ENCODE measurements around the gene EEFSEC. TPM values are rescaled to one million over a fixed set of nuclear protein-coding genes. Genes with fewer than 3 reads are reported as not detected.

Gene EEFSEC
- total RNA-seq, 3 donors from 2014 or later = 20.2 to 23.9 (median 21.9) TPM

DNA sequence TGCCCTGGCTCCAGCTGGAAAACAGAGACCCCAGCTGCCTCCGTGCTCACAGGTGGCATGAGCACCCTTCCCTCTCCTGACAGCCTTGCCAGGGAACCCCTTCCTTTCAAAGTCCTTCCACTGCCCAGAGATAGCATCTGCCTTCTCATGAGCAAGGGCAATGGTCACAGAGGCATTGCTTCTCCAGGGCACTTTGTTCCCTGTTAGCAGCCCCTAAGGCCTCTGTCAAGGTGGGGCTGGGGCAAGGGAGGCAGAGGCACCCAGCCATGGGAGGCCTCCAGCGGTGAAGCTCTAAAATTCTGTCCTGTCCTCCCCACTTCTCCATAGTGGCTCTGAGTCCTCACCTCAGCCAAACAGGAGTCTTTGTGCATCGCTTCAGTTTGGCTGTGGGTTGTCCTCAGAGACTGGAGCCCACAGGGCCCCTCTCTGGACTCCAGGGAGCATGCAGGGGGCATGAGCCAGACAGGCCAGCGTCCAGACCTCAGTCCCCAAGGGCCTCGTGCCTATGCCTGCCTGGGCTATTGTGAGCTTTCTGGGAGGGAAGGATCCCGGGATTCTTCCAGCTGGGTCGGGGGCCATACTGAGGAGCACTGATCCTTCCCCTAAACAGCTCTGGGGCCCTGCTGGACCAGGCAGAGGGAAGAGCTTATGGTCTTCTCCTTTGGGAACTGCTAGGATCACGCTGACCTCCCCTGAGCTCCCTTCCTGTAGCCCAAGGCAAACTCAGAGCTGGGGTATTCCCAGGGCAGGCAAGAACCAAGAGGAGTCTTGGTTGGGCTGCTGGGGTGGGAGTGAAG lies 206.8 kb downstream of the EEFSEC start:
- Mint-ChIP-seq H3K4me1 (ENCODE audit: low read depth) (no peaks in the 10 kb centered on the region), H3K9me3 (no peaks in the 10 kb centered on the region), H3K4me3 (no peak overlapping the region), H3K27me3 (ENCODE audit: low read depth) (no peaks in the 10 kb centered on the region), H3K36me3 (ENCODE audit: insufficient read depth) (peaks cover 15% of the 10 kb centered on the region)
- DNase-seq (no peak), ATAC-seq (no peak)

DNA sequence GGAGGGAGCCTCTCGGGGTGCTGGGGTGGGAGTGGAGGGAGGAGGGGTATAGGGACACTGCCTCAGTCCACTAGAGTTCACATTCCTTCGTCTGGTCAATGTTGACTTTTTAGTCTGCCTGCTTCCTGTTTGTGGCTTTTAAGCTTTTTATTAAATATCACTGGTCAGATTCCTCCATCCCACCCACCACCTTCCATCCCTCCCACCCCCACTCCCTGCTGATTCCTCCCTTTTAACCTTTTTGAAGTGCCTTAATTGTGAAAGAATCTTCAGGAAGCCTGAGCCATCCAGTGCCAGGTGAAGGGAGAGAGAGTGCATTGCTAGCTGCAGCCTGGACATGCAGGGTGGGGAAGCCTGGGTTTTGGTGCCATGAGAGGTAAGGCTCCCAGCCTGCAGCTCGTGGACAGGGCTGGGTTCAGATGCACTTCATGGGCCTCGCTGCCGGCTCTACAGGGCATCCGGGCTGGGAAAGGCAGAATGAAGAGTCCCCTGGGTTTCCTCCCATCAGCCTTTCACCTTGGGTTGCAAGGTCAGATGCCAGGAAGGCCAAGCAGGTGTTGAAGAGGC lies 207.5 kb downstream of the EEFSEC start:
- DNase-seq = no peak
- H3K27me3 Mint-ChIP-seq (ENCODE audit: low read depth) = no peaks in the 10 kb centered on the region
- H3K4me1 Mint-ChIP-seq (ENCODE audit: low read depth) = no peaks in the 10 kb centered on the region
- no peak overlapping the region for H3K4me3 Mint-ChIP-seq
- H3K36me3 Mint-ChIP-seq (ENCODE audit: insufficient read depth) = peaks cover 15% of the 10 kb centered on the region
- no peaks in the 10 kb centered on the region for H3K9me3 Mint-ChIP-seq
- no peak for ATAC-seq

DNA sequence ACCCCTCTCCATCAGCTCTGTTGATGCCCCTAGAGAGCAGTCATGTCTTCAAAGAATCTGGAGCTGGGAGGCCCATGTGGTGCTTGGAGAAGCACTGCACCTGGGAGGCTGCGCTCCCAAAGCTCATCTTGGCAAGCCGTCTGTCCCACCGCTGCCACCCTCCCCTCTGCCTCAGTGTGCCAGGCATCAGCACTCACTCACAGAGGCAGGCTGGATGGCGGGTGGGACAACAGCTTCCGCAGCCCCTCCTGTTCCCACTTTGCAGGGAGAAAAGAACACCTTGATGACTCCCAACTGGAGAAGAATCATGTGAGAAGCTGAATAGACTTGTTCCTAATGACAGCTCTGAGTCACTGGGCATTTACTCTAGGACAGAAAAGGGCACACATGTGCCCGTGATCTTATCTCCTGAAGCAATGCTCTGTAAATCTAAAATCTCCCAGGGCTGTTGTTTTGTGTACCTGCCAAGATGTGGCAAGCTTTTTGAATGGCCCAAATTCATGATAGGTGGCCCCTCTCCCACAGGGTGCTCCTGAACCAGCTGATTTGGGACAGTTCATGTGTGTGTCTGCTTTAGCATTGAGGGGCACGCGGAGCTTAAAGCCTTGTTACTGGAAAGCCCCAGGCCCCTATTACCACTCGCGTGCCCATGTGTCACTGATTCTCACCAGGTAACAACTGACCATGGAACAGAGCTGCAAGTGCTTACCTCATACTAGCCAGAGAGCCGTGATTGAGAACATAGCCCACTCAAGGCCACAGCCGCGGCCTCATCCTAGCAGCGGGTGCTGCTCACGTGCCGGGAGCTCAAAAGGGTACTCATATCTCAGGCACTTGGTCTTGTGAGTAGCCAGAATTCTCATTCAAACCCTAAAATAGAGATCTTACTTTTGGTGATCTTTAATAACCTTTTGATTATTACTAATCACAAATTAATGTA lies 209.0 kb downstream of the EEFSEC start:
- ATAC-seq = no peak
- Mint-ChIP-seq H3K4me1 (ENCODE audit: low read depth) (no peaks in the 10 kb centered on the region), H3K36me3 (ENCODE audit: insufficient read depth) (peaks cover 16% of the 10 kb centered on the region), H3K4me3 (no peak overlapping the region), H3K27me3 (ENCODE audit: low read depth) (no peaks in the 10 kb centered on the region), H3K9me3 (no peaks in the 10 kb centered on the region)
- DNase-seq = no peak

DNA sequence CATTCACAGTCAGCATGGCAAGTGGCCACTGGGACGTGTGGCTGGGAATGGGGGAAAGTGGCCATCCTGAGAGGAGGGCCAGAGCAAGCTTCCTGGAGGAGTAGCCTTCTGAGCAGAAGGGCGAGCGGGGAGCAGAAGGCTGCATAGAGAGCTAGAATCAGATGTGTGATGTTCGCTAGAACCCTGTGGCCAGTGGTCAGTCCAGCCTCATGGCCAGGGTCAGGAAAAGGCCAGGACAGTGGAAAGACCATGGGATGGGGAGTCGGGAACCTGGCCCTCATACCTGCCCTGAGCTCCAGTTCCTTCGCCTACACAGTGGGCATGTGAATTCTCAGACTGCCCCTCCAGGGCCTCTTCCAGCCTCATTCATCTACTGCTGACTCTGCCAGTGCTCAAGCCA lies 211.0 kb downstream of the EEFSEC start:
- no peak overlapping the region for H3K4me3 Mint-ChIP-seq
- H3K36me3 Mint-ChIP-seq (ENCODE audit: insufficient read depth) = peaks cover 9% of the 10 kb centered on the region
- H3K4me1 Mint-ChIP-seq (ENCODE audit: low read depth) = no peaks in the 10 kb centered on the region
- DNase-seq = no peak
- H3K9me3 Mint-ChIP-seq = no peaks in the 10 kb centered on the region
- no peaks in the 10 kb centered on the region for H3K27me3 Mint-ChIP-seq (ENCODE audit: low read depth)
- no peak for ATAC-seq

DNA sequence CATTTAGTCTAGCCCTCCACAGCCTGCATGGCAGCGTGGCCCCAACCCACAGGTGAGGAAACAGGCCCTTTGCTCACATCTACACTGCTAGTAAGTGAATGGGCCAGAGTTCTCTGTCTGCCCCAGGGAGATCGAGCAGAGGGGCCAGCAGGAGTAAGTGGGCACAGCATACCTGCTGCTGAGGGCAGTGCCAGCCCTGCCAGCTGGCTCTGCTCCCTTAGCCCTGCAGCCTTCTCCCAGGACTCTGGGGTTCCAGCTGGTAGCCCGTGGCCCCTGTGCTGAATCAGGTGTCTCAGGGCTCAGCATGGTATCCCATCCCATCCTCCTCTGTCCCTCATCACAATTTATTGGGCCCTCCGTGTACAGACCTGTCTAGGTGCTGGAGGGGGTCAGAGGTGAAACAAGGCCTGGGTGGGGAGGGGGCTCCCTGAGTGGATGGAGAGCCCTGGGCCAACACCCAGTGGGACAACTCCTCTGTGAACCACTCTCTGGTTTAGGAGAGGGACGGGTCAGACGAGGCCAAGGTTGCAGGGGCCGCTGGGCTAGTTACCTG lies 211.6 kb downstream of the EEFSEC start:
- Mint-ChIP-seq H3K4me3 (no peak overlapping the region), H3K9me3 (no peaks in the 10 kb centered on the region), H3K27me3 (ENCODE audit: low read depth) (no peaks in the 10 kb centered on the region), H3K36me3 (ENCODE audit: insufficient read depth) (peaks cover 9% of the 10 kb centered on the region), H3K4me1 (ENCODE audit: low read depth) (no peaks in the 10 kb centered on the region)
- ATAC-seq (no peak), DNase-seq (no peak)

DNA sequence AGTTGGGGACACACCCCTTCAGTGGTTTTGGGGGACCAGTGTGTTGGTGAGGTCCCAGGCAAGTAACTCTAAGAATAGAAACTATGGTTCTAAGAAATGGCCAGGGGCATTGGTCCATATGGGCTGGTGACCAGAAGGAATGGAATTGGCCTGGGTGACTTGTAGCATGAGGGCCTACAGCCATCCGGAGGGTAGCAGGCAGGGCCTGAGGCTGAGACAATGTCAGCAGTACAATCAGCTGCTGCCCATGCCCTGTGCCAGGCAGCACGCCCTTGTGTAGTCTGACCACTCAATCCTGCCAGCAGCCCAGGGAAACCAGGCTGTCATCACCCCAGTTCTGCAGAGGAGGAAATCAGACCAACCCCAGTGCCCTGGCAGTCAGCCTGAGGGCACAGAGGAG lies 212.9 kb downstream of the EEFSEC start:
- DNase-seq (no peak), ATAC-seq (no peak)
- Mint-ChIP-seq H3K36me3 (ENCODE audit: insufficient read depth) (peaks cover 11% of the 10 kb centered on the region), H3K9me3 (no peaks in the 10 kb centered on the region), H3K4me3 (no peak overlapping the region), H3K4me1 (ENCODE audit: low read depth) (no peaks in the 10 kb centered on the region), H3K27me3 (ENCODE audit: low read depth) (no peaks in the 10 kb centered on the region)

DNA sequence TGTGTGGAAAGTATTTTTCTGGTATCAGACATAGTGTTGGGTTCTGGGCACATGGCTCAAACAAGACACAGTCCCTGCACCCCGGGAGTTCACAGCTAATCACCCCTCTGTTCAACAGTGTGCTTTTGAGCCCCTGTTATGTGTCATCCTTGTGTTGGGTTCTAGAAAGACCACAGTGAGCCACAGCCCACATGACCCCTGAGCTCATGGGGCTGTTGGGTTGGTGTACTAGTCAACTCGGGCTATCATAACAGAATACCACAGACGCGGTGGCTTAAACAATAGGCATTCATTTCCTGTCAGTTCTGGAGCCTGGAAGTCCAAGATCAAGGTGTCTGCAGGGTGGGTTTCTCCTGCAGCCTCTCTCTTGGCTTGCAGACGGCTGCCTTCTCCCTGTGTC lies 213.4 kb downstream of the EEFSEC start:
- no peak for ATAC-seq

DNA sequence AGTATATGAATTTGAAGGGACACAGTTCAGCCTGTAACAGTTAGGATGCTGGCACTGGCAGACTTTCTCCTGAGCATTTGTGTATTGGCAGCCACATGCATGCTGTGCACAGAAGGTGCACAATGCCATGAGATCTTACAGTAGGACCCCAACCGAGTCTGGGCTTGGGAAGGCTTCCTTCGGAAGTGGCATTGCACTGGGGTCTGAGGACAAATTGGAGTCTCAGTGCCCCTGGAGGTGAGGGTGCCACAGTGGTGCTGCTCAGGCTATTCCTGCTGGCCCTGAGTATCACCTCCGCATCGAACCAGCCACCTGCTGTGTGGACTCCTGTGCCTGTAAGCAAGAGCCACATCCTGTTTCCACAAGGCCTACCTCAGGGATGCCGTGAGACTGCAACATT lies 213.9 kb downstream of the EEFSEC start:
- ATAC-seq (no peak), DNase-seq (no peak)
- Mint-ChIP-seq H3K4me3 (no peak overlapping the region), H3K27me3 (ENCODE audit: low read depth) (no peaks in the 10 kb centered on the region), H3K36me3 (ENCODE audit: insufficient read depth) (peaks cover 11% of the 10 kb centered on the region), H3K9me3 (no peaks in the 10 kb centered on the region), H3K4me1 (ENCODE audit: low read depth) (no peaks in the 10 kb centered on the region)

More for the DNA sequence above, 213.4 kb downstream of the EEFSEC start:
- H3K9me3 Mint-ChIP-seq = no peaks in the 10 kb centered on the region
- H3K4me1 Mint-ChIP-seq (ENCODE audit: low read depth) = no peaks in the 10 kb centered on the region
- DNase-seq = no peak
- H3K27me3 Mint-ChIP-seq (ENCODE audit: low read depth) = no peaks in the 10 kb centered on the region
- peaks cover 11% of the 10 kb centered on the region for H3K36me3 Mint-ChIP-seq (ENCODE audit: insufficient read depth)
- no peak overlapping the region for H3K4me3 Mint-ChIP-seq

DNA sequence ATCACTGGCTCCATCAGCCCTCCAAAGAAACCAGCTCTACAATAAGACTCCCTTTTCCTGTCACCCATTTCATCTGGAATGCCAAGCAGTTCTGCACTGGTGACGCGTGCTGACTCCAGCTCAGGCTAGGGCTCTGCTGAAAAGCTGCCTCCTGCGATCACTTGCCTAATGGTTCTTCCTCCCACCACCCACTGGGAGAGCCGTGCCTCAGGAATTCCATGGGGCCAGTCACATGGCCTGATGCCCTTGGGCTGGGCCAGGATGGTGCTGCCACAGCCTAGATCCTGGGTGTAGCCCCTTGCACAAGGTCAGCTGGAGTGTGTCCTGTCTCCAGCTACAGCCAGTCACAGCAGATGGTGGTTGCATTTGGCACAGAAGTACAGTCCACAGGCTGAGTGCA lies 214.5 kb downstream of the EEFSEC start:
- H3K36me3 Mint-ChIP-seq (ENCODE audit: insufficient read depth) = peaks cover 8% of the 10 kb centered on the region
- no peak for DNase-seq
- no peak overlapping the region for H3K4me3 Mint-ChIP-seq
- peaks cover under 1% of the 10 kb centered on the region for H3K4me1 Mint-ChIP-seq (ENCODE audit: low read depth)
- H3K9me3 Mint-ChIP-seq = no peaks in the 10 kb centered on the region
- H3K27me3 Mint-ChIP-seq (ENCODE audit: low read depth) = no peaks in the 10 kb centered on the region
- ATAC-seq = no peak

DNA sequence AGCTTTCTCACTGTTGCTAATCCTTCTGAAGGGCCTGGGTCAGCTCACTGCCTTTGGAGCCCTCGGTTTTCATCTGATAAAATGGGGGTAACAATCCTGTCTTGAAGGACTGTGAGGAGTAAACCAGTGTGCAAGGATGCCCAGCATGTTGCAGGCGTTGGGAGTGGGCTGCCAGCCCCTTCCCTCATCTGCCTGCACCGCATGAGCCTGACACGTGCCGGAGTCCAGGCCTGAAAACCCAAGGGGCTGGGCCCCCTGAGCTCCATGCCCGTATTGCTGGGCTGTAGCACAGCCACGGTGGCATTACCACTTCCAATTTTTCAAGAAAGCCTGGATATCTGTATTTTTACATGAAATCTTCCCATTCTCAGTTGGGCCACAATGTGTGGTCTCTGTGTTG lies 215.3 kb downstream of the EEFSEC start:
- no peak overlapping the region for H3K4me3 Mint-ChIP-seq
- no peak for ATAC-seq

DNA sequence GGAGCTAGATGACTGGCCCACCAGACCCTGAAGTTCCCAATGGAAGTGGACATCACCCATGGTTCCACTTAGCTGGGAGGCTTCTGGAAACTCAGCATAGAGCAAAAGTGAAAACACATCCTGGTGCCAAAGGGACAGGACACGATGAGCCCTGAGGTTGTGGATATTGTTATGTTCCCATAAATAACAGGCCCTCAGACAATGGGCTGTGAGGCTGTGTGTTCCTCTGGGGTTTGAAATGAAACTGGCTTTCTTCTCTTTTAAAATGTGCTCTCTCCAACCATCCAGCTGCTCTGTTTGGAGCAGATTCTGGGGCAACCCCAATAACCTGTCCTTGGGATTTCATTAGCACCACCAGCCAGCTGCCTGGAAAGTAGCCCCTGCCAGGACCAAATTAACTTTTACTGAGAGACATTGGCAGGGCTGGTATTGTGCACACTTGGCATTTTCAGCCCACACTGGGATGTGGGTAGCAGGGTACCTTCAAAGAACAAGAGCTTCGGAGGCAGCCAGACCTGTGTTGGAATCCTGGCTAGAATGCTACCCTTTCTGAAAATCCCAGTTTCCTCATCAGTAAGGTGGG lies 215.9 kb downstream of the EEFSEC start:
- ATAC-seq = no peak
- peaks cover 8% of the 10 kb centered on the region for H3K36me3 Mint-ChIP-seq (ENCODE audit: insufficient read depth)
- peaks cover 2% of the 10 kb centered on the region for H3K4me1 Mint-ChIP-seq (ENCODE audit: low read depth)
- H3K4me3 Mint-ChIP-seq = no peak overlapping the region
- no peaks in the 10 kb centered on the region for H3K9me3 Mint-ChIP-seq
- no peaks in the 10 kb centered on the region for H3K27me3 Mint-ChIP-seq (ENCODE audit: low read depth)
- no peak for DNase-seq

More for the DNA sequence above, 215.3 kb downstream of the EEFSEC start:
- H3K9me3 Mint-ChIP-seq = no peaks in the 10 kb centered on the region
- DNase-seq = no peak
- H3K4me1 Mint-ChIP-seq (ENCODE audit: low read depth) = peaks cover 2% of the 10 kb centered on the region
- H3K36me3 Mint-ChIP-seq (ENCODE audit: insufficient read depth) = peaks cover 9% of the 10 kb centered on the region
- H3K27me3 Mint-ChIP-seq (ENCODE audit: low read depth) = no peaks in the 10 kb centered on the region

DNA sequence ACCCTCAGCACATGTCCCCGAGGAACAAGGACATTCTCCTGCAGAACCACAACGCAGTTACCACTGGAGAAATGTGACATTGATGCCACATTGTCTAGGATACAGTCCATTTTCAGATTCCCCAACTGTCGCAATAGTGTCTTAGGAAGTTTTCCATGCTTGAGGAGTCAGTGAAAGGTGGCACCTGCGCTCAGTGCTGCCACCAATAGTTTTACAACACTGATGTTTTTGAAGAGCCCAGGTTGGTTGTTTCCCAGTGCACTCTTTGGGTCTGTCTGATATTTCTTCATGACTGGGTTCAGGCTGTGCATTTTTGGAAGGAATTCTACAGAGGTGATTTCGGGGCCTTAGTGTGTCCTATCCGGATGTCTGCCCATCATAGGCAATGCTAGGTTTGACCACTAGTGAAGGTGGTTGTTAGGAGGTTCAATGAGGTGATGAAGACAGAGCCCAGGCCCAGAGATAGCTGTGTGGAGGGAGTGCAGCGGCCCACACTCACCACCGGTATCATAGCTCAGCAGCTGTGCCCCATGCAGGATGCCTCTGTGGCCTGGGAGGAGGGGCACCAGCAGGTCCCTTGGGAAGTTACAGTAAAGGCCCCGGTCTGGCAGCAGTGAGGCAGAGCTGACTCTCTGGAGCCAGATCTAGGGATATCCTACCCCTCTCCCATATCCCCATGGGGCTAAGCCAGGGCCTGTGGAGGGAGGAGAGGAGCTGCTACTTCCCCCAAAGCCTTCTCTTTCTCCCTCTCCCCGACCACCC lies 216.8 kb downstream of the EEFSEC start:
- H3K4me3 Mint-ChIP-seq = no peak overlapping the region
- ATAC-seq (no peak), DNase-seq (no peak)
- peaks cover 2% of the 10 kb centered on the region for H3K4me1 Mint-ChIP-seq (ENCODE audit: low read depth)
- peaks cover 7% of the 10 kb centered on the region for H3K36me3 Mint-ChIP-seq (ENCODE audit: insufficient read depth)
- H3K27me3 Mint-ChIP-seq (ENCODE audit: low read depth) = no peaks in the 10 kb centered on the region
- no peaks in the 10 kb centered on the region for H3K9me3 Mint-ChIP-seq

DNA sequence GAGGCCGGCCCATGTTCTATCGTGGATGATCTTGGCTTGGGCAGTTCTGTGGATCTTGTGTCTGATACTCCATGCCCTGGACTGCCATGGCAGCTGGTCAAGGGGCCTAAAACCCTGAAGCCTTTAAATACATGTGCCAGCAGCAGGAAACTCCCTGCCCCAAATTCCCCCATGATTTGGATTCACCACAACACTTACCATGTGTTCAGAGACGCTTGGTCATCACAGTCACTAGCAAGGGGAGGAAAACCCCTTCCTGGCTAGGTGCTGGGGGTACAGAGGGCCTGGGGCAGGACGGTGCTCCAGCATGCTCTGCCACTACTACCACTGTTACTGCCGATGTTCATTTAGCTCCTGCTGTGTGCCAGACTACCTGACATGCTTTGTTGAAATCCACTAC lies 219.0 kb downstream of the EEFSEC start:
- no peaks in the 10 kb centered on the region for H3K9me3 Mint-ChIP-seq
- H3K27me3 Mint-ChIP-seq (ENCODE audit: low read depth) = no peaks in the 10 kb centered on the region
- H3K36me3 Mint-ChIP-seq (ENCODE audit: insufficient read depth) = peaks cover 4% of the 10 kb centered on the region
- DNase-seq (no peak), ATAC-seq (peak in 1 of 2 donors; percentile 37)
- peaks cover 2% of the 10 kb centered on the region for H3K4me1 Mint-ChIP-seq (ENCODE audit: low read depth)
- no peak overlapping the region for H3K4me3 Mint-ChIP-seq

All from activated T-cell treated with anti-CD3 and anti-CD28 coated beads, Interleukin-2, amount 50 U/mL, for 4 hours (primary cell).